ENCODE measurements around the gene MBP. TPM values are rescaled to one million over a fixed set of nuclear protein-coding genes. Genes with fewer than 3 reads are reported as not detected.
"Not testable (repeated sequence)": the region's sequence is repeated elsewhere in the genome, so short reads cannot be mapped to it uniquely, and the experiment has no call there.

Gene MBP
- total RNA-seq, 2 experiments from 2014 or later: 13.5 to 28.9 TPM

DNA sequence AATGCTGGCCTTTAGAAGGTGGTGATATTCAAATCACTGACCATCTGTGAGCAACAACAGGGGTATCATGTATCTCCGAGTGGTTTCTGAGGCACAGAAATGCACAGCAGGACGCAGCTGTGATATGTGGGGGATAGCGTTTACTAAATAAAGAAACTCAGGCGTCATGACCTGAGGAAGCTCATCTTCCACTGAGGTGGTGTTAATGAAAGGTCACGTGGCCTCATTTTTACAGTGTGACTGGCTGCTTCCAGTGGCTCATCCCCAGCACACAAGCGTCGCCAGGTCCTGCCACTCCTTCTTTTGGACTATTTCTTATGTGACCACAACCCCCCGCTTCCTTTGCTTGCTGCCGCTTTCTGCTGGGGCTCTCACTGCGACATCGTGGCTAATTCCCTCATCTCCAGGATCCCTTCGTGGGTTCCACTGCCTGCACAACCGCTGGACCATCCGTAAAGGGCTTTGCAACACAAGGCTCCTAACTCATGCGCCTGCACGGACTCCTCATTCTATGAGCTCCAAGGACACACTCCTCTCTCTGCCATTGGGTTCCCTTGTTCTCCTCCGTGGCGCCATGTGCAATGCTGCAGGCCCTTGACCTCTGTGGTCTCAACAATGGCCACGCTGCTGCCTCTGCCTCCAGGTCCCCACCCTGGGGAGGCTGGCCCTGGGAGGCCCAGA, 109.3 kb downstream of the MBP start:
- no peaks in the 10 kb centered on the region for H3K4me1 ChIP-seq (ENCODE audit: insufficient read depth, low read length, poor library complexity, severe bottlenecking)
- no peak overlapping the region for H3K4me2 ChIP-seq (ENCODE audit: low read length)
- H3K79me2 ChIP-seq (ENCODE audit: insufficient read depth, low read depth, low read length): no peaks in the 10 kb centered on the region
- no peak overlapping the region for H3K27ac ChIP-seq (ENCODE audit: low read depth, low read length, poor library complexity, severe bottlenecking)
- H3K9me2 ChIP-seq (ENCODE audit: insufficient read depth, low read length): no peaks in the 10 kb centered on the region
- TF ChIP-seq, protein P1, sequence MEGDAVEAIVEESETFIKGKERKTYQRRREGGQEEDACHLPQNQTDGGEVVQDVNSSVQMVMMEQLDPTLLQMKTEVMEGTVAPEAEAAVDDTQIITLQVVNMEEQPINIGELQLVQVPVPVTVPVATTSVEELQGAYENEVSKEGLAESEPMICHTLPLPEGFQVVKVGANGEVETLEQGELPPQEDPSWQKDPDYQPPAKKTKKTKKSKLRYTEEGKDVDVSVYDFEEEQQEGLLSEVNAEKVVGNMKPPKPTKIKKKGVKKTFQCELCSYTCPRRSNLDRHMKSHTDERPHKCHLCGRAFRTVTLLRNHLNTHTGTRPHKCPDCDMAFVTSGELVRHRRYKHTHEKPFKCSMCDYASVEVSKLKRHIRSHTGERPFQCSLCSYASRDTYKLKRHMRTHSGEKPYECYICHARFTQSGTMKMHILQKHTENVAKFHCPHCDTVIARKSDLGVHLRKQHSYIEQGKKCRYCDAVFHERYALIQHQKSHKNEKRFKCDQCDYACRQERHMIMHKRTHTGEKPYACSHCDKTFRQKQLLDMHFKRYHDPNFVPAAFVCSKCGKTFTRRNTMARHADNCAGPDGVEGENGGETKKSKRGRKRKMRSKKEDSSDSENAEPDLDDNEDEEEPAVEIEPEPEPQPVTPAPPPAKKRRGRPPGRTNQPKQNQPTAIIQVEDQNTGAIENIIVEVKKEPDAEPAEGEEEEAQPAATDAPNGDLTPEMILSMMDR (conservative IDR thresholded peaks at IDR 0.05; ENCODE audit: low read length): no peak
- no peak for TF ChIP-seq EZH2phosphoT487 (IDR thresholded peaks at IDR 0.05; ENCODE audit: borderline replicate concordance, low read depth, low read length)
- H3K4me3 ChIP-seq (ENCODE audit: low read depth, low read length, poor library complexity, severe bottlenecking): no peak overlapping the region
- no peaks in the 10 kb centered on the region for H3K9me3 ChIP-seq (ENCODE audit: low read length)
- ChIA-PET POLR2A (no interaction called here), CTCF (ENCODE audit: unreplicated experiment) (no interaction called here)
- no peaks in the 10 kb centered on the region for H3K36me3 ChIP-seq (ENCODE audit: insufficient read depth, low read length)
- no peak for DNase-seq (ENCODE audit: low spot score)
- no peaks in the 10 kb centered on the region for H4K20me1 ChIP-seq (ENCODE audit: insufficient read depth, low read length)
- intact Hi-C loops (cut with micrococcal nuclease; ENCODE audit: unreplicated experiment): no loop called here
- H2AFZ ChIP-seq (ENCODE audit: low read length): no peak overlapping the region
- BruUV-seq (replicated peaks): no TSS peak

DNA sequence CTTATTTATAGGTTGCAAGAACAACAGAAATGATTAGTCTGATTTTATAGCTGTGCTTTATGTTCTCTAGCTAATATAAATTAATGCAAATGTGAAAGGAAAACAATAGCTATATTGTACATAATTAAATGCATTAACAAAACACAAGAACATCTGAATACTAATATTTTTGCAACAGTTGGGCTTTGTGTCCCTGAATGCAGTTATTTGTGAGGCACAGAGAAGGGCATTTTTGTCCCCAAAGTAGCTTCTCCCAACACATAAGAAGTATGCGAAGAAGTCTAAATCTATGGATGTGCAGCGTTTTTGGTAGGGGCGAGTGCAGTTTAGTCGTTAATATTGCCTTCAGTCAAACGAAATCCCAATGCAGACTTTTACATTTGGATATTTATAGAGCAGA, 110.0 kb downstream of the MBP start:
- Histone ChIP-seq H3K9me2 (ENCODE audit: insufficient read depth, low read length) (no peaks in the 10 kb centered on the region), H3K4me2 (ENCODE audit: low read length) (no peak overlapping the region), H3K36me3 (ENCODE audit: insufficient read depth, low read length) (no peaks in the 10 kb centered on the region), H2AFZ (ENCODE audit: low read length) (no peak overlapping the region), H3K79me2 (ENCODE audit: insufficient read depth, low read depth, low read length) (no peaks in the 10 kb centered on the region), H3K9me3 (ENCODE audit: low read length) (no peaks in the 10 kb centered on the region), H3K4me1 (ENCODE audit: insufficient read depth, low read length, poor library complexity, severe bottlenecking) (no peaks in the 10 kb centered on the region), H3K27ac (ENCODE audit: low read depth, low read length, poor library complexity, severe bottlenecking) (no peak overlapping the region), H3K4me3 (ENCODE audit: low read depth, low read length, poor library complexity, severe bottlenecking) (no peak overlapping the region), H4K20me1 (ENCODE audit: insufficient read depth, low read length) (no peaks in the 10 kb centered on the region)
- ChIA-PET POLR2A (interaction anchor here (0.6 kb wide), 1 partner anchor 75 kb away, joined by 8 read pairs; no protein-coding TSS in a partner anchor), CTCF (ENCODE audit: unreplicated experiment) (no interaction called here)
- no peak for DNase-seq (ENCODE audit: low spot score)
- TF ChIP-seq, protein P1 (conservative IDR thresholded peaks at IDR 0.05; ENCODE audit: low read length): no peak
- no peak for TF ChIP-seq EZH2phosphoT487 (IDR thresholded peaks at IDR 0.05; ENCODE audit: borderline replicate concordance, low read depth, low read length)
- intact Hi-C loops (cut with micrococcal nuclease; ENCODE audit: unreplicated experiment): no loop called here
- BruUV-seq (replicated peaks): no TSS peak

DNA sequence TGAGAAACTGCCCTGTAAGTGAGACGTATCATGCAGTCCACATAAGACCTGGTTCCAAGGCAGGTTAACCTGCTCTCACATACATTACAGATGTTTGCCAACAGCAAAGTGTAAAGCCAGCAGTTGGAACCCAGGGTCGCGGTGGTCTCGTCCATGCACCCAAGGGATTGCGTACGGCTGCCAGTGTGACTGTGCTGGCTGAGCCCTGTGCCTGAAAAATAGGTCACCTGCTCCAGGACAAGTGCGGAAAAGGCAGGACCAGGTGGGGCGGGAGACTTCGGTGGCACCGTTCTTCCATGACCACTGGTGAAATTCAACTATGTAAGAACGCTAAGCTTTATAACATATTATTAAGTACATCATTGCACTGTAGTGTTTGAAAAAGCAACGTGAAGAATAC, 110.5 kb downstream of the MBP start:
- DNase-seq (ENCODE audit: low spot score): no peak
- H3K27ac ChIP-seq (ENCODE audit: low read depth, low read length, poor library complexity, severe bottlenecking): no peak overlapping the region
- POLR2A ChIA-PET: interaction anchor here (0.6 kb wide), 1 partner anchor 76 kb away, joined by 8 read pairs; no protein-coding TSS in a partner anchor
- no peaks in the 10 kb centered on the region for H3K36me3 ChIP-seq (ENCODE audit: insufficient read depth, low read length)
- no peaks in the 10 kb centered on the region for H3K79me2 ChIP-seq (ENCODE audit: insufficient read depth, low read depth, low read length)
- H4K20me1 ChIP-seq (ENCODE audit: insufficient read depth, low read length): no peaks in the 10 kb centered on the region
- no peak overlapping the region for H2AFZ ChIP-seq (ENCODE audit: low read length)
- H3K4me2 ChIP-seq (ENCODE audit: low read length): no peak overlapping the region
- no TSS peak for BruUV-seq (replicated peaks)
- no peaks in the 10 kb centered on the region for H3K9me2 ChIP-seq (ENCODE audit: insufficient read depth, low read length)
- intact Hi-C loops (cut with micrococcal nuclease; ENCODE audit: unreplicated experiment): no loop called here
- H3K9me3 ChIP-seq (ENCODE audit: low read length): no peaks in the 10 kb centered on the region
- H3K4me1 ChIP-seq (ENCODE audit: insufficient read depth, low read length, poor library complexity, severe bottlenecking): no peaks in the 10 kb centered on the region
- no peak overlapping the region for H3K4me3 ChIP-seq (ENCODE audit: low read depth, low read length, poor library complexity, severe bottlenecking)
- CTCF ChIA-PET (ENCODE audit: unreplicated experiment): no interaction called here
- TF ChIP-seq, protein P1 (conservative IDR thresholded peaks at IDR 0.05; ENCODE audit: low read length): no peak
- TF ChIP-seq EZH2phosphoT487 (IDR thresholded peaks at IDR 0.05; ENCODE audit: borderline replicate concordance, low read depth, low read length): no peak

DNA sequence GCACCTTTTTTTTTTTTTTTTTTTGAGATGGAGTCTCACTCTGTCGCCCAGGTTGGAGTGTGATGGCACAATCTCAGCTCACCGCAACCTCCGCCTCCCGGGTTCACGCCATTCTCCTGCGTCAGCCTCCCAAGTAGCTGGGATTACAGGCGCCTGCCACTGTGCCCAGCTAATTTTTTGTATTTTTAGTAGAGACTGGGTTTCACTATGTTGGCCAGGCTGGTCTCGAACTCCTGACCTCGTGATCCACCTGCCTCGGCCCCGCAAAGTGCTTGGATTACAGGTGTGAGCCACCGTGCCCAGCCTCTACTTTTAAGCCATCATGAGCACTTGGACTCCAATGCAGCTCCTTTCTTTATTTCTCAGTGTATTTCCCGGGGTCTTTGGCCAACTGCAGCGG, 111.1 kb downstream of the MBP start:
- BruUV-seq (replicated peaks); H3K9me3 ChIP-seq (ENCODE audit: low read length); H4K20me1 ChIP-seq (ENCODE audit: insufficient read depth, low read length); H3K4me2 ChIP-seq (ENCODE audit: low read length); H3K79me2 ChIP-seq (ENCODE audit: insufficient read depth, low read depth, low read length); H3K4me1 ChIP-seq (ENCODE audit: insufficient read depth, low read length, poor library complexity, severe bottlenecking); DNase-seq (ENCODE audit: low spot score); H2AFZ ChIP-seq (ENCODE audit: low read length); H3K4me3 ChIP-seq (ENCODE audit: low read depth, low read length, poor library complexity, severe bottlenecking); H3K36me3 ChIP-seq (ENCODE audit: insufficient read depth, low read length); CTCF ChIA-PET (ENCODE audit: unreplicated experiment); H3K27ac ChIP-seq (ENCODE audit: low read depth, low read length, poor library complexity, severe bottlenecking); intact Hi-C loops (cut with micrococcal nuclease; ENCODE audit: unreplicated experiment); H3K9me2 ChIP-seq (ENCODE audit: insufficient read depth, low read length): not testable (repeated sequence)
- POLR2A ChIA-PET: interaction anchor here (0.6 kb wide), 1 partner anchor 11 kb away, joined by 4 read pairs; no protein-coding TSS in a partner anchor

Data from OCI-LY7 (cell line).